ENCODE results near the gene CNOT6. TPM values are rescaled to one million over a fixed set of nuclear protein-coding genes. Genes with fewer than 3 reads are reported as not detected.

The CNOT6 gene
- total and polyA plus RNA-seq, 10 of the 15 experiments (the other 5 are each of a cell fraction or from before 2014, with no cell fraction given) = 3.8 to 22.1 (median 12.1) TPM

DNA sequence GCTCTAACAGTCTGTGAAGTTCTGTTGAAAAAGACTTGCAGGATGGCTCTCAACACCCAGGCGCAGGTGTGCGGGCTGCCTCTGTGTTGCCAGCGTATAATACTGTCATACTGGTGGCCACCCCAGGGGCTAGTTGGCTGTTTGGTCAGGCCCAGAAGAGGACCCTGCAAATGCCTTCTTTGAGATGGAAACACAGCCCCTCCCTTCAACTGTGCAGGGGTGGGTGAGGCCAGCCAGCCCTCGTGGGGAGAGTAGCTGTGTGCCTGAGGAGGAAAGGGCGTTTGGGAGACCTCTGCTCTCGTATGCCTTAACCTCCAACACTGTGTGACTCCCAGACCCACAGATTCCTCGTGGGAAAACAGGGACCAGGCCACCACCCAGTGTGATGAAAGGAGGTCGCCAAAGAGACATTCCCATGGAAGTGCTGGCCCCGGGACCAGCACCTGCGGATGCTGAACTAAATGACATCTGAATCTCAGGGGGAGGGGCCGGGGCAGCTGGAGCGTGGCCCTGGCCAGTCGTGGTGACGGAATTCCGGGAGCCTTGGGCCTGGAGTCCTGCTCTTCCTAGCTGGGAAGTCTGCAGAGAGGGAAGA, 108.4 kb downstream of the CNOT6 start:
- BruUV-seq (replicated peaks) = no TSS peak
- no peak for FAIRE-seq
- intact Hi-C loops (cut with micrococcal nuclease; ENCODE audit: unreplicated experiment) = loop anchor here (10.0 kb wide), 1 partner anchor 478 kb away; no protein-coding TSS in a partner anchor
- no peak for ATAC-seq
- Histone ChIP-seq H3K9me3 (replicated peaks; ENCODE audit: control insufficient read depth, insufficient read depth, low read length) (no peaks in the 10 kb centered on the region), H3K9ac (ENCODE audit: control insufficient read depth, insufficient read depth, low read length) (no peak overlapping the region), H3K36me3 (ENCODE audit: control insufficient read depth in 2 of 2, insufficient read depth in 2 of 2, low read length in 1 of 2) (no peaks in the 10 kb centered on the region), H3K4me1 (ENCODE audit: control insufficient read depth, insufficient read depth, low read length) (no peaks in the 10 kb centered on the region), H4K20me1 (ENCODE audit: control insufficient read depth, insufficient read depth) (no peaks in the 10 kb centered on the region; the same call in 1 of the 2 replicates), H3K79me2 (ENCODE audit: control insufficient read depth, insufficient read depth, low read length) (no peaks in the 10 kb centered on the region), H3K27me3 (replicated peaks in 1 of 2; ENCODE audit: control insufficient read depth in 2 of 2, insufficient read depth in 2 of 2, low read length in 1 of 2) (no peaks in the 10 kb centered on the region), H3K27ac (ENCODE audit: control insufficient read depth, insufficient read depth) (no peak overlapping the region), H3K4me3 (no peak overlapping the region), H2AFZ (ENCODE audit: control insufficient read depth, low read depth, low read length) (no peak overlapping the region), H3K4me2 (ENCODE audit: control insufficient read depth, insufficient read depth) (no peak overlapping the region)
- no peak for DNase-seq (ENCODE audit: low read depth, low spot score)
- no peak for TF ChIP-seq RAD51 (IDR thresholded peaks at IDR 0.05)
- POLR2A ChIA-PET = no interaction called here
- 18% methylated on average over 15 of the region's 15 CpGs for WGBS (ENCODE audit: insufficient coverage, insufficient replicate concordance, low lambda C conversion rate, missing lambda C conversion rate)
- in situ Hi-C loops (cut with MboI) = no loop called here
- SMC1A ChIA-PET (ENCODE audit: uncharacterized antibody, unreplicated experiment) = no interaction called here
- CTCF ChIA-PET = interaction anchor here (0.9 kb wide), 1 partner anchor 10 kb away, joined by 3 read pairs; no protein-coding TSS in a partner anchor
- RAD21 ChIA-PET (ENCODE audit: unreplicated experiment) = no interaction called here

- Histone ChIP-seq H3K4me1 (ENCODE audit: control insufficient read depth, insufficient read depth, low read length) (no peaks in the 10 kb centered on the region), H3K36me3 (ENCODE audit: control insufficient read depth in 2 of 2, insufficient read depth in 2 of 2, low read length in 1 of 2) (no peaks in the 10 kb centered on the region), H3K27me3 (replicated peaks in 1 of 2; ENCODE audit: control insufficient read depth in 2 of 2, insufficient read depth in 2 of 2, low read length in 1 of 2) (no peaks in the 10 kb centered on the region), H3K9me3 (replicated peaks; ENCODE audit: control insufficient read depth, insufficient read depth, low read length) (no peaks in the 10 kb centered on the region), H3K27ac (ENCODE audit: control insufficient read depth, insufficient read depth) (no peak overlapping the region), H3K79me2 (ENCODE audit: control insufficient read depth, insufficient read depth, low read length) (no peaks in the 10 kb centered on the region), H4K20me1 (ENCODE audit: control insufficient read depth, insufficient read depth) (no peaks in the 10 kb centered on the region; the same call in 1 of the 2 replicates), H3K4me3 (no peak overlapping the region), H2AFZ (ENCODE audit: control insufficient read depth, low read depth, low read length) (no peak overlapping the region), H3K4me2 (ENCODE audit: control insufficient read depth, insufficient read depth) (no peak overlapping the region), H3K9ac (ENCODE audit: control insufficient read depth, insufficient read depth, low read length) (no peak overlapping the region)
- in situ Hi-C loops (cut with MboI) = no loop called here
- BruUV-seq (replicated peaks) = no TSS peak
- ATAC-seq (no peak), DNase-seq (ENCODE audit: low read depth, low spot score) (no peak), FAIRE-seq (no peak)
- POLR2A ChIA-PET = no interaction called here
- 68% methylated on average over 19 of the region's 19 CpGs for WGBS (ENCODE audit: insufficient coverage, insufficient replicate concordance, low lambda C conversion rate, missing lambda C conversion rate)
- intact Hi-C loops (cut with micrococcal nuclease; ENCODE audit: unreplicated experiment) = loop anchor here (10.0 kb wide), 1 partner anchor 478 kb away; no protein-coding TSS in a partner anchor
- SMC1A ChIA-PET (ENCODE audit: uncharacterized antibody, unreplicated experiment) = no interaction called here
- CTCF ChIA-PET = no interaction called here
- no peak for TF ChIP-seq GABPA (IDR thresholded peaks at IDR 0.05; ENCODE audit: low read depth)
- no peak for TF ChIP-seq RBBP5 (conservative IDR thresholded peaks at IDR 0.05)
- RAD21 ChIA-PET (ENCODE audit: unreplicated experiment) = no interaction called here
These were observed 109.0 kb downstream of the CNOT6 start for GRCh38 chr5:180603076-180603594.

Measured in GM12878 (cell line).